Measurements from ENCODE around the gene LDB2.

GRCh38 chr4:16820329-16820728 is 78.1 kb downstream of the LDB2 start:
- TF ChIP-seq POLR2A (IDR thresholded peaks at IDR 0.05; ENCODE audit: low read length) (no peak), GATA1 (IDR thresholded peaks at IDR 0.05; ENCODE audit: low read depth, low read length) (no peak)

Measured in erythroblast (primary cell).